Sigmoid colon (tissue), 7 donors: ENCODE results near the gene CAMK1G. TPM values are rescaled to one million over a fixed set of nuclear protein-coding genes. Genes with fewer than 3 reads are reported as not detected.

ENCODE experiments used
- DNase-seq: peaks from one replicate; pipeline ENCODE4 v3.0.0-alpha.2; 2019
- H3K27ac ChIP-seq, 4 donors: fragments of 200-600 bp; sonication (generic); one replicate each; pipeline ENCODE4 v1.5.1; 2016 to 2019; ENCODE audit warnings: mild to moderate bottlenecking in 1 of 4
- H3K27me3 ChIP-seq, 3 donors: fragments of 200-600 bp; sonication (generic); one replicate each; pipeline ENCODE4 v1.5.1; 2019; ENCODE audit warnings: mild to moderate bottlenecking in 1 of 3
- H3K36me3 ChIP-seq, 4 donors: fragments of 200-600 bp; sonication (generic); one replicate each; pipeline ENCODE4 v1.5.1; 2016 to 2019
- H3K4me1 ChIP-seq, 4 donors: fragments of 200-600 bp; sonication (generic); one replicate each; pipeline ENCODE4 v1.5.1; 2017 to 2019
- H3K4me3 ChIP-seq, 4 donors: fragments of 200-600 bp; sonication (generic); one replicate each; pipeline ENCODE4 v1.5.1; 2017 to 2019; ENCODE audit warnings: mild to moderate bottlenecking in 2 of 4, moderate library complexity in 1 of 4
- H3K9me3 ChIP-seq, 4 donors: fragments of 200-600 bp in 3 of 4; sonication (generic) in 3 of 4; one replicate each; pipeline versions ENCODE4 v1.5.1 to v1.6.1; 2013 to 2019
- EP300 ChIP-seq, 4 donors: sonication (generic); formaldehyde crosslinking; IDR thresholded peaks; one replicate each; pipeline ENCODE4 v1.6.1; 2017; ENCODE audit warnings: antibody characterized with exemption in 4 of 4
- POLR2A ChIP-seq, 2 donors: fragments of 450-650 bp; IDR thresholded peaks; one replicate each; pipeline ENCODE4 v1.6.1; 2016; ENCODE audit warnings: antibody characterized with exemption in 2 of 2, mild to moderate bottlenecking in 2 of 2, moderate library complexity in 2 of 2
- POLR2AphosphoS5 ChIP-seq, 4 donors: sonication (generic); formaldehyde crosslinking; IDR thresholded peaks; one replicate each; pipeline ENCODE4 v1.6.1; 2017; ENCODE audit warnings: antibody characterized with exemption in 4 of 4
- WGBS, 2 donors: extraction: QIAGEN DNeasy Blood & Tissue Kit; methylation state at CpG; one replicate each; pipeline ENCODE4 v1.1.7; 2013; 5-methylcytosine and 5-hydroxymethylcytosine counted together
- intact Hi-C: fragments of 100-400 bp; cut with DNase I; formaldehyde crosslinking; loops from one replicate; pipeline ENCODE4 v1.15.1; 2023
- polyA plus RNA-seq, 3 donors: library from polyadenylated mRNA; stranded (reverse); fragments of 200-250 nt; gene quantifications; one replicate each; pipeline ENCODE4 v1.2.3, GENCODE V29; 2013
- total RNA-seq, 4 donors: library from RNA; depleted of rRNA; stranded (reverse); fragments of >200 nt; gene quantifications; one replicate each; pipeline ENCODE4 v1.1.0, GENCODE V29; 2016
- TF ChIP-seq, protein P1 (sequence below), 4 experiments: fragments of 450-650 bp in 3 of 4; fragments of 200-600 bp in 1 of 4; IDR thresholded peaks; one replicate each; pipeline ENCODE4 v1.5.1; 2016 to 2019; ENCODE audit warnings: antibody characterized with exemption in 4 of 4, mild to moderate bottlenecking in 3 of 4, moderate library complexity in 2 of 4
- donor health status: healthy with polysubstance abuse.
- donor health status: Bipolar disorder and iron deficiency.
- donor health status: healthy.

Gene CAMK1G
- total and polyA plus RNA-seq, 7 donors: 0.16 to 1.4 (median 0.48) TPM; not detected in 2

DNA sequence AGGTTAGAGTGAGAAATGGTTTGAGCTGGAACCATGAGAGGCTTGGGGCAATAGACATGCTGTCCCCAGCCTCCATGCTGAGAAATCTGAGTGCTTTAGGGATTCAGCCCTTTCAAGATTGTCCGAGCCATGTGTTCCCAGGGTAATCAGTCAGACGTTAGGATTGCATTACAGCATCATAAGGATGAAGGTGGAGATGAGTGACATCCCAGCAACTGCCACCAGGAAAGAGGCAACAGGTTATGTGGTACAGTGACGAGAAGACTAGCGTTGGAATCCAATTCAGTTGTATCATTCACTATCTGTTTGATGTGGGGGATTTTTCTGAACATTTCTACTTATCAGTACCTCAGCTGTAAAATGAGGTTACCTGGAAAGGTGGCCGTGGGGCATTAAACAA is 1.7 kb downstream of the CAMK1G start:
- Histone ChIP-seq H3K36me3 (no peaks in the 10 kb centered on the region), H3K9me3 (no peaks in the 10 kb centered on the region), H3K4me1 (peaks cover 0 to 9% (median 9%) of the 10 kb centered on the region in 4 donors), H3K27me3 (peaks cover 0 to 67% (median 21%) of the 10 kb centered on the region in 3 donors), H3K4me3 (no peak overlapping the region), H3K27ac (no peak overlapping the region)
- 14 to 43% methylated on average over 5 of the region's 5 CpGs for WGBS, 2 donors
- TF ChIP-seq POLR2AphosphoS5 (IDR thresholded peaks at IDR 0.05) (no peak), POLR2A (IDR thresholded peaks at IDR 0.05) (no peak), EP300 (IDR thresholded peaks at IDR 0.05) (no peak)
- TF ChIP-seq, protein P1, sequence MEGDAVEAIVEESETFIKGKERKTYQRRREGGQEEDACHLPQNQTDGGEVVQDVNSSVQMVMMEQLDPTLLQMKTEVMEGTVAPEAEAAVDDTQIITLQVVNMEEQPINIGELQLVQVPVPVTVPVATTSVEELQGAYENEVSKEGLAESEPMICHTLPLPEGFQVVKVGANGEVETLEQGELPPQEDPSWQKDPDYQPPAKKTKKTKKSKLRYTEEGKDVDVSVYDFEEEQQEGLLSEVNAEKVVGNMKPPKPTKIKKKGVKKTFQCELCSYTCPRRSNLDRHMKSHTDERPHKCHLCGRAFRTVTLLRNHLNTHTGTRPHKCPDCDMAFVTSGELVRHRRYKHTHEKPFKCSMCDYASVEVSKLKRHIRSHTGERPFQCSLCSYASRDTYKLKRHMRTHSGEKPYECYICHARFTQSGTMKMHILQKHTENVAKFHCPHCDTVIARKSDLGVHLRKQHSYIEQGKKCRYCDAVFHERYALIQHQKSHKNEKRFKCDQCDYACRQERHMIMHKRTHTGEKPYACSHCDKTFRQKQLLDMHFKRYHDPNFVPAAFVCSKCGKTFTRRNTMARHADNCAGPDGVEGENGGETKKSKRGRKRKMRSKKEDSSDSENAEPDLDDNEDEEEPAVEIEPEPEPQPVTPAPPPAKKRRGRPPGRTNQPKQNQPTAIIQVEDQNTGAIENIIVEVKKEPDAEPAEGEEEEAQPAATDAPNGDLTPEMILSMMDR (IDR thresholded peaks at IDR 0.05): no peak
- intact Hi-C loops: no loop called here
- no peak for DNase-seq

DNA sequence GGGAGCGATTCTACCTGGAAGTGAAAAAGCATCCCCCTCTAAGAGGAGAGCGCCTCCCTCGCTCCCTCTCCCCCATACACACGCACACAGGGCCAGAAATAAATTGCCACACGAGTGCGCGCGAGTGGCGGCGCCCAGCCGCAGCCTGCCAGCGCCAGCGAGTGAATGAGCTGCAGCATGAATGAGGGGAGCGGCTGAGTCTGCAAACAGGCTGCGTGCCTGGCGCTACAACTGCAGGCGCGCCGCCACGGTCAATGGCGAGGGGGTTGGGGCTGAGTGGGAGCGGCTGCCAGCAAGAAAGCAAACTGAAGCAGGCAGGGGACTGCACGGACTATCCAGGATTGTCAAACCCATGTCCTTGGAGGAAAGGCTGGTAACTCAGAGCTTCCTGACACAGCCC is 2.2 kb downstream of the CAMK1G start:
- TF ChIP-seq POLR2AphosphoS5 (IDR thresholded peaks at IDR 0.05) (no peak), POLR2A (IDR thresholded peaks at IDR 0.05) (no peak), EP300 (IDR thresholded peaks at IDR 0.05) (no peak)
- TF ChIP-seq, protein P1 (IDR thresholded peaks at IDR 0.05): no peak
- Histone ChIP-seq H3K4me3 (no peak overlapping the region), H3K4me1 (peaks cover 0 to 9% (median 9%) of the 10 kb centered on the region in 4 donors), H3K27me3 (peaks cover 0 to 62% (median 18%) of the 10 kb centered on the region in 3 donors), H3K36me3 (no peaks in the 10 kb centered on the region), H3K27ac (no peak overlapping the region), H3K9me3 (no peaks in the 10 kb centered on the region)
- intact Hi-C loops: no loop called here
- 2 to 4% methylated on average over 23 of the region's 23 CpGs for whole genome bisulfite sequencing, 2 donors
- peak; percentile 66 for DNase-seq

DNA sequence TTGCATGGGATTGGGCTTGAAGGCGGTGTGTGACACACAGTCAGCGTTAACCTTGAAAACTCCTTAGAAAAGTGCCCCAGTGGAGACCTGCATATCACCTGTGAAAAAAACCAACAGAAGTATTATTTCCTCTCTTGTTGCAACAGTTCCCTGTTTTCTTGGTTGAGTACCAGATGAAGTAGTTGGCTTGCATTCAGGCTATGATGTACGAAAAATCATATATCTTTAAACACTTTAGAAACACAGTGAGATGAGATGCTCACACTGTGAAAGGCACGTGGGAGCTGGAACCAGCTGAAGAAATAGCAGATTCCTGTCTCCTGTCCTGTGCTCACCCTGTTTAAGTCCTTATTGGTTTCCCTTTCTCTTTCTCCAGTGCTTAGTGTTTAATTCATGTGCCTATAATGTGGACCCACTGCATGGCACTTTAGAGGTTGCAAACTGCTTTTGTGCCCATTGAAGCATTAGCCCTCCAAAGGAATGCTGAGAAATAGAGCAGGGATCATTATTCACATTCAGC is 2.8 kb downstream of the CAMK1G start:
- DNase-seq: no peak
- Histone ChIP-seq H3K27me3 (peaks cover 0 to 56% (median 18%) of the 10 kb centered on the region in 3 donors), H3K27ac (no peak overlapping the region), H3K4me1 (peaks cover 0 to 9% (median 9%) of the 10 kb centered on the region in 4 donors), H3K4me3 (no peak overlapping the region), H3K9me3 (no peaks in the 10 kb centered on the region), H3K36me3 (no peaks in the 10 kb centered on the region)
- TF ChIP-seq POLR2AphosphoS5 (IDR thresholded peaks at IDR 0.05) (no peak), POLR2A (IDR thresholded peaks at IDR 0.05) (no peak), EP300 (IDR thresholded peaks at IDR 0.05) (no peak)
- intact Hi-C loops: no loop called here
- WGBS, 2 donors: 39 to 61% methylated on average over 4 of the region's 4 CpGs

DNA sequence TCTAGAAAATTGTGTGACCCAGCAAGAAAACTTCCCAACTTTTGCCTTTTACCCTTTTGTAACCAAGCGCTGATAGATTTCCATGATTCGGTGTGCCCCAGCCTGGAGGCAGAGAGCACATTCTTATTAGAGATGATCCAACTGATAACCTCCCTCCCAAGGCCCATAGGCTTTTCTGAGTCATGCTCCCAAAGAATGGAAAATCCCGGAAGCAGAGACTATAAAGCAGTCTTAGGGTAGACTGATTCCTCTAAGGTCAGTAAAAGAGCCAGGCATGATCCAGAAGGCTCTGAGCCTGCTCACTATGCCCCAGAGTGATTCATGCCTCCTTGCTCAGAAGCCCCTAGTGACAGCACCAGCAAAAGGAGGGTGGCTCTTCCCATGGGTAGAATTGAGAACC is 4.3 kb downstream of the CAMK1G start:
- no peak for DNase-seq
- 89 to 92% methylated on average over 3 of the region's 3 CpGs for WGBS, 2 donors
- no peaks in the 10 kb centered on the region for H3K36me3 ChIP-seq
- TF ChIP-seq POLR2AphosphoS5 (IDR thresholded peaks at IDR 0.05): no peak
- TF ChIP-seq, protein P1 (IDR thresholded peaks at IDR 0.05): no peak
- TF ChIP-seq POLR2A (IDR thresholded peaks at IDR 0.05): no peak
- TF ChIP-seq EP300 (IDR thresholded peaks at IDR 0.05): no peak
- no peaks in the 10 kb centered on the region for H3K9me3 ChIP-seq
- H3K27ac ChIP-seq: no peak overlapping the region
- intact Hi-C loops: no loop called here
- no peak overlapping the region for H3K4me3 ChIP-seq
- peaks cover 0 to 43% (median 18%) of the 10 kb centered on the region in 3 donors for H3K27me3 ChIP-seq
- peaks cover 0 to 9% (median 9%) of the 10 kb centered on the region in 4 donors for H3K4me1 ChIP-seq

DNA sequence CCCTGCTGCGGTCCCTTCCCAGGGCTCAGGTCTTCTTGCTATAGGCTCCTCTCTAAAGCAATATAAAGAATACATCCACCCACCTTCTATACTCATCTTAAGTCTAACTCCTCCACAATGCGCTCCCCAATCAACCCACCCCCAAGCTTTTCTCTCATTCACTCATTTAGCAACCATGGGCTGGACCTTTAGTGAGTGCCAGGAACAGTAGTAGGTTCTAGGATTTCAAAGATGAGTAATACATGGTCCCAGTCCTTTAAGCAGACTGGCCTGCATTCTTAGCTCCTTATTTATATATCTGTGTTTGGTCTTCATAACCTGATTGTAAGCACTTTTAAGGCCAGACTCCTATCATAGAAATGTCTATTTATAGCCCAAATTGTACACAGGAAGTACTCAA is 5.9 kb downstream of the CAMK1G start:
- peaks cover 0 to 9% (median 9%) of the 10 kb centered on the region in 4 donors for H3K4me1 ChIP-seq
- WGBS, 2 donors: 91 to 97% methylated on average over 2 of the region's 2 CpGs

More for the DNA sequence above, 5.9 kb downstream of the CAMK1G start:
- DNase-seq: no peak
- peaks cover 0 to 27% (median 5%) of the 10 kb centered on the region in 3 donors for H3K27me3 ChIP-seq
- no peak overlapping the region for H3K4me3 ChIP-seq
- no peaks in the 10 kb centered on the region for H3K9me3 ChIP-seq
- TF ChIP-seq POLR2A (IDR thresholded peaks at IDR 0.05): no peak
- TF ChIP-seq, protein P1 (IDR thresholded peaks at IDR 0.05): no peak
- TF ChIP-seq EP300 (IDR thresholded peaks at IDR 0.05): no peak
- TF ChIP-seq POLR2AphosphoS5 (IDR thresholded peaks at IDR 0.05): no peak
- intact Hi-C loops: no loop called here
- no peaks in the 10 kb centered on the region for H3K36me3 ChIP-seq
- no peak overlapping the region for H3K27ac ChIP-seq
